CD4-positive, alpha-beta T cell treated with Interleukin-15 for 1 hour (primary cell): Measurements from ENCODE around the gene MYO1B.

Experiments
- DNase-seq: peaks from one replicate; pipeline ENCODE4 v3.0.0-alpha.2; 2020

The MYO1B gene

GRCh38 chr2:191327484-191327883 is 82.3 kb downstream of the MYO1B start:
- no peak for DNase-seq

- no peak for DNase-seq
These were observed 83.1 kb downstream of the MYO1B start for GRCh38 chr2:191328150-191328809.

GRCh38 chr2:191329841-191330240 is 84.6 kb downstream of the MYO1B start:
- no peak for DNase-seq

GRCh38 chr2:191333911-191334357 is 88.7 kb downstream of the MYO1B start:
- no peak for DNase-seq

- no peak for DNase-seq
These were observed 90.8 kb downstream of the MYO1B start for GRCh38 chr2:191335875-191336464.

- no peak for DNase-seq
These were observed 96.2 kb downstream of the MYO1B start for GRCh38 chr2:191341436-191341835.

- DNase-seq, result no peak
These were observed 98.7 kb downstream of the MYO1B start for GRCh38 chr2:191343796-191344338.

GRCh38 chr2:191345788-191346187 is 100.6 kb downstream of the MYO1B start:
- no peak for DNase-seq

- no peak for DNase-seq
These were observed 102.0 kb downstream of the MYO1B start for GRCh38 chr2:191347154-191347553.

GRCh38 chr2:191347881-191348280 is 102.7 kb downstream of the MYO1B start:
- no peak for DNase-seq

GRCh38 chr2:191349990-191350389 is 104.8 kb downstream of the MYO1B start:
- no peak for DNase-seq

- no peak for DNase-seq
These were observed 105.6 kb downstream of the MYO1B start for GRCh38 chr2:191350826-191351225.

GRCh38 chr2:191351298-191351697 is 106.1 kb downstream of the MYO1B start:
- DNase-seq, result no peak

- DNase-seq, result no peak
These were observed 106.7 kb downstream of the MYO1B start for GRCh38 chr2:191351921-191352320.

- DNase-seq, result no peak
These were observed 107.3 kb downstream of the MYO1B start for GRCh38 chr2:191352536-191352935.

- DNase-seq, result no peak
These were observed 110.1 kb downstream of the MYO1B start for GRCh38 chr2:191355170-191355758.

- DNase-seq, result no peak
These were observed 112.5 kb downstream of the MYO1B start for GRCh38 chr2:191357678-191358077.

GRCh38 chr2:191358325-191359025 is 113.3 kb downstream of the MYO1B start:
- DNase-seq, result no peak

GRCh38 chr2:191359133-191359532 is 113.9 kb downstream of the MYO1B start:
- no peak for DNase-seq

GRCh38 chr2:191360918-191361317 is 115.7 kb downstream of the MYO1B start:
- DNase-seq, result no peak

GRCh38 chr2:191362841-191363240 is 117.6 kb downstream of the MYO1B start:
- no peak for DNase-seq

GRCh38 chr2:191363267-191363666 is 118.1 kb downstream of the MYO1B start:
- DNase-seq, result no peak

GRCh38 chr2:191365089-191365488 is 119.9 kb downstream of the MYO1B start:
- no peak for DNase-seq

GRCh38 chr2:191366199-191366598 is 121.0 kb downstream of the MYO1B start:
- DNase-seq, result no peak
